A549 (cell line): Measurements from ENCODE around the gene MYO1B. TPM values are rescaled to one million over a fixed set of nuclear protein-coding genes. Genes with fewer than 3 reads are reported as not detected.

Source experiments
- ATAC-seq, 2 experiments: fragments of 200-7000 bp in 1 of 2; fragments of >200 bp in 1 of 2; cut with Nextera tagmentation in 1 of 2; cut with Tn5 transposase in 1 of 2; 3 replicates each; pipeline versions ENCODE4 v1.8.0 to v1.9.1; 2018 to 2020; ENCODE audit warnings: mild to moderate bottlenecking in 1 of 2, moderate library complexity in 1 of 2
- CTCF ChIA-PET: fragments of 300-600 bp; sonication (Branson Sonifier 250); formaldehyde crosslinking; extraction: SDS; loops from one replicate; lab custom pipeline; 2021; ENCODE audit warnings: antibody characterized with exemption, inconsistent platforms; lab: Yijun Ruan, JAX
- POLR2A ChIA-PET: fragments of 350-600 bp; formaldehyde crosslinking; extraction: SDS; loops from one replicate; lab custom pipeline; 2021; ENCODE audit warnings: antibody characterized with exemption, inconsistent platforms; lab: Yijun Ruan, JAX
- DNase-seq, 2 experiments: peaks; one replicate each; pipeline versions ENCODE4 v3.0.0 to v3.0.0-alpha.2; 2011 to 2016; ENCODE audit warnings: low read depth in 1 of 2, low spot score in 1 of 2
- FAIRE-seq: peaks from 2 replicates; lab custom pipeline; 2011; peaks lifted over from hg19 to GRCh38; lab: Jason Lieb, UNC
- H3K27ac ChIP-seq, 2 experiments: fragments of >200 bp; sonication (Bioruptor Twin); formaldehyde crosslinking; 3 replicates each; pipeline ENCODE4 v1.5.1; 2016 to 2017
- H3K4me1 ChIP-seq: fragments of >200 bp; sonication (Bioruptor Twin); formaldehyde crosslinking; 3 replicates; pipeline ENCODE4 v1.6.1; 2016
- H3K4me2 ChIP-seq: fragments of >200 bp; sonication (Bioruptor Twin); formaldehyde crosslinking; 3 replicates; pipeline ENCODE4 v1.6.1; 2016
- H3K4me3 ChIP-seq: fragments of >200 bp; sonication (Bioruptor Twin); formaldehyde crosslinking; 3 replicates; pipeline ENCODE4 v1.5.1; 2016
- H3K9me3 ChIP-seq: fragments of >200 bp; sonication (Bioruptor Twin); formaldehyde crosslinking; 3 replicates; pipeline ENCODE4 v1.6.1; 2016
- CBX2 ChIP-seq: fragments of 200-600 bp; sonication (generic); IDR thresholded peaks from 2 replicates; pipeline ENCODE4 v1.6.1; 2016; ENCODE audit warnings: low read depth, mild to moderate bottlenecking, borderline replicate concordance
- CEBPB ChIP-seq, 2 experiments: fragments of >200 bp in 1 of 2; sonication (Bioruptor Twin) in 1 of 2; formaldehyde crosslinking in 1 of 2; IDR thresholded peaks; 2 replicates each; pipeline ENCODE4 v1.6.1; 2012 to 2016
- CHD4 ChIP-seq: fragments of 200-600 bp; sonication (generic); IDR thresholded peaks from 2 replicates; pipeline ENCODE4 v1.6.1; 2016; ENCODE audit warnings: antibody characterized with exemption, mild to moderate bottlenecking, borderline replicate concordance
- EHF ChIP-seq: fragments of 250-450 bp; sonication (Bioruptor Pico); IDR thresholded peaks from 2 replicates; pipeline ENCODE4 v1.5.0; 2020; ENCODE audit warnings: mild to moderate bottlenecking
- FOSB ChIP-seq: fragments of 250-450 bp; sonication (Bioruptor Pico); IDR thresholded peaks from 2 replicates; pipeline ENCODE4 v1.5.0; 2020; ENCODE audit warnings: mild to moderate bottlenecking, moderate library complexity
- FOXS1 ChIP-seq: fragments of 250-450 bp; sonication (Bioruptor Pico); IDR thresholded peaks from 2 replicates; pipeline ENCODE4 v1.5.0; 2020; ENCODE audit warnings: mild to moderate bottlenecking, moderate library complexity
- HDAC2 ChIP-seq: fragments of 200-600 bp; sonication (generic); IDR thresholded peaks from 2 replicates; pipeline ENCODE4 v1.6.1; 2016
- HEYL ChIP-seq: fragments of 250-450 bp; sonication (Bioruptor Pico); IDR thresholded peaks from 2 replicates; pipeline ENCODE4 v1.8.0; 2021; ENCODE audit warnings: mild to moderate bottlenecking, moderate library complexity
- HOXB5 ChIP-seq: fragments of 250-450 bp; sonication (Bioruptor Pico); IDR thresholded peaks from 2 replicates; pipeline ENCODE4 v1.5.0; 2020; ENCODE audit warnings: mild to moderate bottlenecking, moderate library complexity
- JUNB ChIP-seq: fragments of >200 bp; sonication (Bioruptor Twin); formaldehyde crosslinking; IDR thresholded peaks from 2 replicates; pipeline ENCODE4 v1.6.1; 2016
- KDM5A ChIP-seq: fragments of 200-600 bp; sonication (generic); IDR thresholded peaks from 2 replicates; pipeline ENCODE4 v1.6.1; 2016; ENCODE audit warnings: antibody characterized with exemption, mild to moderate bottlenecking
- MYC ChIP-seq: IDR thresholded peaks from 2 replicates; pipeline ENCODE4 v1.6.1; 2012; ENCODE audit warnings: mild to moderate bottlenecking, inconsistent platforms, low read length, improper control_type of control experiment, borderline replicate concordance
- POLR2A ChIP-seq: IDR thresholded peaks from 2 replicates; pipeline ENCODE4 v1.6.1; 2012; ENCODE audit warnings: mild to moderate bottlenecking, low read length
- RARB ChIP-seq: fragments of 250-450 bp; sonication (Bioruptor Pico); IDR thresholded peaks from 2 replicates; pipeline ENCODE4 v1.8.0; 2021; ENCODE audit warnings: mild to moderate bottlenecking, moderate library complexity
- RNF2 ChIP-seq: fragments of 200-600 bp; sonication (generic); IDR thresholded peaks from 2 replicates; pipeline ENCODE4 v1.6.1; 2016; ENCODE audit warnings: low read depth, mild to moderate bottlenecking, antibody characterized with exemption, moderate library complexity, borderline replicate concordance
- SMC3 ChIP-seq: fragments of >200 bp; sonication (Bioruptor Twin); formaldehyde crosslinking; IDR thresholded peaks from 3 replicates; pipeline ENCODE4 v1.6.1; 2018; ENCODE audit warnings: inconsistent platforms
- SREBF2 ChIP-seq: fragments of 450-650 bp; IDR thresholded peaks from 2 replicates; pipeline ENCODE4 v1.6.1; 2014; ENCODE audit warnings: mild to moderate bottlenecking, moderate library complexity
- TP53 ChIP-seq: fragments of 250-450 bp; sonication (Bioruptor Pico); IDR thresholded peaks from 2 replicates; pipeline ENCODE4 v1.5.0; 2021; ENCODE audit warnings: mild to moderate bottlenecking, moderate library complexity
- ZNF302 ChIP-seq: fragments of 250-450 bp; sonication (Bioruptor Pico); IDR thresholded peaks from 2 replicates; pipeline ENCODE4 v1.9.0; 2021; ENCODE audit warnings: inconsistent platforms, mild to moderate bottlenecking, moderate library complexity
- WGBS: methylation state at CpG from one replicate; pipeline ENCODE4 v1.1.6; 2017; ENCODE audit errors: missing lambda C conversion rate; 5-methylcytosine and 5-hydroxymethylcytosine counted together
- polyA plus RNA-seq, 4 experiments: library from polyadenylated mRNA; depleted of rRNA in 3 of 4; stranded (reverse); fragments of >200 nt; fragmentation: RNase III in 1 of 4; extraction: RNeasy Plus Mini Kit Qiagen cat#74134 plus additional on column Dnase treatment in 1 of 4; gene quantifications; 2 replicates in 3 of 4; 3 replicates in 1 of 4; pipeline ENCODE4 v1.2.3, GENCODE V29; 2011 to 2017
- TF ChIP-seq, protein P1 (sequence below): fragments of 250-450 bp; sonication (Bioruptor Pico); IDR thresholded peaks from 2 replicates; pipeline ENCODE4 v1.5.0; 2021; ENCODE audit warnings: mild to moderate bottlenecking, moderate library complexity, borderline replicate concordance
- TF ChIP-seq, protein P2 (sequence below): fragments of 150-350 bp; IDR thresholded peaks from 2 replicates; pipeline ENCODE4 v1.6.1; 2014; ENCODE audit warnings: low read depth, mild to moderate bottlenecking, low read length
- TF ChIP-seq, protein P3 (sequence below): fragments of 450-650 bp; IDR thresholded peaks from 2 replicates; pipeline ENCODE4 v1.6.1; 2014; ENCODE audit warnings: antibody characterized with exemption
- TF ChIP-seq, protein P4 (sequence below): IDR thresholded peaks from 2 replicates; pipeline ENCODE4 v1.6.1; 2012

The MYO1B gene
- polyA plus RNA-seq, 2 of the 4 experiments (the other 2 are of a cell fraction) = 77.7 to 159 TPM

DNA sequence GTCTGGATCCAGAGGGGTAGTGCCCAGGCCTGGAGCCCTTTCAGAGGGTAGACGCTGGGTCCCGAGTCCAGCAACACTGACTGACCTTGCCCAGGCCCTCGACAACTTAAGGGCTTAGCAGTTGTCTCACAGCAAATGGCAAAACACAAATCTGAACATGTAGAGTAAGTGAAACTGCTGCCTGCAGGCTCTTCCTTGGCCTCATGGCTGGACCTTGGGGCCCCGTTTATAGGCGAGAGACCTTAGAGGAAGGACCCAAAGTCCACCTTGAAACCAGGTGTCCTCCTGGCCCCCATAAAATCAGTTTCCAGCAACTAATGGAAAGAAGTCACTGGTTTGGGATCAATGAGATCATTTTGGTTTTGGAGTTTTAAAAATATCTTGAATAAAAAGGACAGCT, 154.4 kb downstream of the MYO1B start:
- no peaks in the 10 kb centered on the region for H3K9me3 ChIP-seq
- ChIA-PET POLR2A (no interaction called here), CTCF (no interaction called here)
- TF ChIP-seq, protein P1, sequence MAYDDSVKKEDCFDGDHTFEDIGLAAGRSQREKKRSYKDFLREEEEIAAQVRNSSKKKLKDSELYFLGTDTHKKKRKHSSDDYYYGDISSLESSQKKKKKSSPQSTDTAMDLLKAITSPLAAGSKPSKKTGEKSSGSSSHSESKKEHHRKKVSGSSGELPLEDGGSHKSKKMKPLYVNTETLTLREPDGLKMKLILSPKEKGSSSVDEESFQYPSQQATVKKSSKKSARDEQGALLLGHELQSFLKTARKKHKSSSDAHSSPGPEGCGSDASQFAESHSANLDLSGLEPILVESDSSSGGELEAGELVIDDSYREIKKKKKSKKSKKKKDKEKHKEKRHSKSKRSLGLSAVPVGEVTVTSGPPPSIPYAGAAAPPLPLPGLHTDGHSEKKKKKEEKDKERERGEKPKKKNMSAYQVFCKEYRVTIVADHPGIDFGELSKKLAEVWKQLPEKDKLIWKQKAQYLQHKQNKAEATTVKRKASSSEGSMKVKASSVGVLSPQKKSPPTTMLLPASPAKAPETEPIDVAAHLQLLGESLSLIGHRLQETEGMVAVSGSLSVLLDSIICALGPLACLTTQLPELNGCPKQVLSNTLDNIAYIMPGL (CRISPR knock-in tag) = no peak
- TF ChIP-seq EHF = no peak
- no peak for TF ChIP-seq SREBF2
- no peak for TF ChIP-seq TP53 (CRISPR knock-in tag)
- TF ChIP-seq, protein P2, sequence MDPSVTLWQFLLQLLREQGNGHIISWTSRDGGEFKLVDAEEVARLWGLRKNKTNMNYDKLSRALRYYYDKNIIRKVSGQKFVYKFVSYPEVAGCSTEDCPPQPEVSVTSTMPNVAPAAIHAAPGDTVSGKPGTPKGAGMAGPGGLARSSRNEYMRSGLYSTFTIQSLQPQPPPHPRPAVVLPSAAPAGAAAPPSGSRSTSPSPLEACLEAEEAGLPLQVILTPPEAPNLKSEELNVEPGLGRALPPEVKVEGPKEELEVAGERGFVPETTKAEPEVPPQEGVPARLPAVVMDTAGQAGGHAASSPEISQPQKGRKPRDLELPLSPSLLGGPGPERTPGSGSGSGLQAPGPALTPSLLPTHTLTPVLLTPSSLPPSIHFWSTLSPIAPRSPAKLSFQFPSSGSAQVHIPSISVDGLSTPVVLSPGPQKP = no peak
- TF ChIP-seq RNF2 = no peak
- no peak for TF ChIP-seq JUNB
- TF ChIP-seq CBX2 = no peak
- TF ChIP-seq, protein P3, sequence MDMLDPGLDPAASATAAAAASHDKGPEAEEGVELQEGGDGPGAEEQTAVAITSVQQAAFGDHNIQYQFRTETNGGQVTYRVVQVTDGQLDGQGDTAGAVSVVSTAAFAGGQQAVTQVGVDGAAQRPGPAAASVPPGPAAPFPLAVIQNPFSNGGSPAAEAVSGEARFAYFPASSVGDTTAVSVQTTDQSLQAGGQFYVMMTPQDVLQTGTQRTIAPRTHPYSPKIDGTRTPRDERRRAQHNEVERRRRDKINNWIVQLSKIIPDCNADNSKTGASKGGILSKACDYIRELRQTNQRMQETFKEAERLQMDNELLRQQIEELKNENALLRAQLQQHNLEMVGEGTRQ = no peak
- TF ChIP-seq HEYL (CRISPR knock-in tag) = no peak
- TF ChIP-seq FOSB = no peak
- no peak for TF ChIP-seq CHD4
- TF ChIP-seq SMC3 = no peak
- TF ChIP-seq POLR2A = no peak
- no peak for TF ChIP-seq CEBPB (IDR thresholded peaks at IDR 0.05)
- no peak for TF ChIP-seq RARB (CRISPR knock-in tag)
- no peak for TF ChIP-seq HDAC2
- TF ChIP-seq MYC = no peak
- peaks cover 41% of the 10 kb centered on the region for H3K4me1 ChIP-seq
- WGBS = 96% methylated on average over 5 of the region's 5 CpGs
- H3K4me2 ChIP-seq = no peak overlapping the region
- H3K4me3 ChIP-seq = no peak overlapping the region
- H3K27ac ChIP-seq = no peak overlapping the region
- DNase-seq (no peak), FAIRE-seq (no peak), ATAC-seq (peak in 1 of 2 experiments; percentile 32; a peak in 3 of 6 replicates)

DNA sequence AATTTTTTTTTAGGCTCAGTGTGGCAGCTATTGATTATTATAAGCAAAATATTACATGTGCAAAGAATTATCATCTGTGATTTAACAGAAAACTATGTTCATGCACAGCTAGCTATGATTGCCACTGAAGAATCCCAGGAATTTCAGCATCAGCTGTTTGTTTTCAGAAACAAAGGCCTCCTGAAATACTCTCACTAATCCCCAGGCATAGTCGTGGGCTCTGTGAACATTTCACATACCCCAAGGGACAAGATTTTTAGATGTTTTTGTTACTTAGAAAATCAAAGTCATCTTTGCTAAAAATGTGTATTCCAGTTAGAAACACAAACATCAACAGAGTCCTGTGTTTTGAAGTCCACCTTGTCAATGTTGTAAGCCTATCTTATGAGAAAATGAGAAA, 156.1 kb downstream of the MYO1B start:
- TF ChIP-seq KDM5A (no peak), ZNF302 (CRISPR knock-in tag) (no peak), HOXB5 (CRISPR knock-in tag) (no peak), CHD4 (no peak), FOXS1 (CRISPR knock-in tag) (no peak)
- TF ChIP-seq, protein P4, sequence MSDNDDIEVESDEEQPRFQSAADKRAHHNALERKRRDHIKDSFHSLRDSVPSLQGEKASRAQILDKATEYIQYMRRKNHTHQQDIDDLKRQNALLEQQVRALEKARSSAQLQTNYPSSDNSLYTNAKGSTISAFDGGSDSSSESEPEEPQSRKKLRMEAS = no peak
- H3K4me3 ChIP-seq = no peak overlapping the region
- POLR2A ChIA-PET = no interaction called here
- H3K9me3 ChIP-seq = no peaks in the 10 kb centered on the region
- no peak overlapping the region for H3K27ac ChIP-seq
- 9% methylated on average over 1 of the region's 1 CpG for WGBS
- CTCF ChIA-PET = interaction anchor here (0.9 kb wide), 1 partner anchor 155 kb away, joined by 3 read pairs; no protein-coding TSS in a partner anchor
- DNase-seq = no peak
- H3K4me2 ChIP-seq = peak overlapping the region; percentile 23
- FAIRE-seq = no peak
- H3K4me1 ChIP-seq = peaks cover 55% of the 10 kb centered on the region
- no peak for ATAC-seq
